HG02763 (cell line): Measurements from ENCODE around the gene LCLAT1.
"Not testable (repeated sequence)": the region's sequence is repeated elsewhere in the genome, so short reads cannot be mapped to it uniquely, and the experiment has no call there.

Experiments used
- ATAC-seq: cut with Tn5 transposase; IDR thresholded peaks from one replicate; pipeline ENCODE4 v1.9.1; 2021; ENCODE audit warnings: mild to moderate bottlenecking, moderate library complexity; ENCODE audit not compliant: unreplicated experiment

Gene LCLAT1

DNA sequence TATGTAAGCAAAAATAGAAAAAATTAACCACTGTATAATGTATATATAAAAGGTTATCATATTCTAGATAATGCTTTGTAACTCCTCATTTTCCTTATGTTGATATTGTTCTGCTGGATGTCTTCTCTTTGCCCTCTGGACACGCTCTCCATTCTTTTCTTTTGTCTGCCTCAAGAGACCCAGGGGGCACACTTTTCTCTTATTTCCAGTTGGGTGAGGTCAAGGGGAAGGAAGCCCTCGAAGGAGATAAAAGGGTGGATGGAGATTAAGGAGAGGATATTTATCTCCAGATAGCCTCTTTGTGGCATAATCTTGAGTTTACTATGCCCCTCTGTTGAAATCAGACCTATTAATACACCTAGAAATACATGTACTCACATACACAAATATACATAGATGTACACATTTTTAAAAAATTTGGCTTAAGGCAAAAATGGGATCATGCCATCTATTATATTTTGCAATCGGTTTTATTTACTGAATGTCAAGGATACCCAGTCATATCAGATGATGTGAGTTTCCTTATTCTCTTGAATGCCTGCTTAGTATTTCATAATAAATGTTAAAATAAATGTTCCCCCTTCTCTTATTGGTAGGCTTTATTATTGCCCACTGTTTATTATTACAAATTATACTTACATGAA, 65.3 kb downstream of the LCLAT1 start:
- ATAC-seq: no peak

DNA sequence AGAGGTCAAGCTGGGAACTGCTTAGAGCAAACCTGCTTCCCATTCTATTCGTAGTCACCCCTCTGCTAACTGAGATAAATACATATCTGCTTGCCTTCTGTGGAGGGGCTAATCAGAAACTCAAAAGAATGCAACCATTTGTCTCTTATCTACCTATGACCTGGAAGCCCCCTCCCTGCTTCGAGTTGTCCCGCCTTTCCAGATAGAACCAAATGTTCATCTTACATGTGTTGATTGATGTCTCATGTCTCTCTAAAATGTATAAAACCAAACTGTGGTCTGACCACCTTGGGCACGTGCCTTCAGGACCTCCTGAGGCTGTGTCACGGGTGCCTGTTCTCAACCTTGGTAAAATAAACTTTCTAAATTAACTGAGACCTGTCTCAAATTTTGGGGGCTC, 66.6 kb downstream of the LCLAT1 start:
- ATAC-seq: not testable (repeated sequence)

DNA sequence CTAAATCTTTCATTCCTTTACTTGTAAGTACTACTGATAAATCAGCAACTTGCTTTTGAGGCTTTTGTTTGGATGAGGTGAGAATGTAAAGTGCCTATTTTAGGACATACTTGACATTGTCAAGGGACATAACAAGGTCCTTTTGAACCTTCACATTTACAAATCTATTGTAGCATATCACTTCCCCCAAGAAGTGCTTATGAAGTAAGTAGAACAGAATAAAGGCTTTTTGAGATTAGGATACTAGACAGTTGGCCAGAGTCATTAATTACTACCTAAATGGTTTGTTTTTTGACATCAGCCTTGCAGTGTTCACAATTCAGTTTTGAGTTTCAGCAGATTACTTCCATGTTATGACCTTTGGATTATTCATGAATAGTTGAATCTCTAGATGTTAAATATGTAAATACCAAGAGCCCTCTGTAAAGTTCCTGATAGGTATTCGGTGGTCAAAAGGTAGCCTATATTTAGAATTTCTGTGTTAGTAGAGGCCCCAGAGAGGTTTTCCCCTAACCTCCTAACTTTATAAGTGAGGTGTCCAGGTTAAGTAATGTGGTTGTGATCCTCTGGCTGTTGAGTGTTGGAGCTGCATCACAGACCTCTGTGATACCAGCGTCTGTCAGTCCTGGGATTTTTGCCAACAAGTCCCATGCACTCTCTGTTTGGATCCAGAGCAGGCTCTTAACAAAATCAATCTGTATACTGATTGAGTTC, 67.2 kb downstream of the LCLAT1 start:
- ATAC-seq: no peak

DNA sequence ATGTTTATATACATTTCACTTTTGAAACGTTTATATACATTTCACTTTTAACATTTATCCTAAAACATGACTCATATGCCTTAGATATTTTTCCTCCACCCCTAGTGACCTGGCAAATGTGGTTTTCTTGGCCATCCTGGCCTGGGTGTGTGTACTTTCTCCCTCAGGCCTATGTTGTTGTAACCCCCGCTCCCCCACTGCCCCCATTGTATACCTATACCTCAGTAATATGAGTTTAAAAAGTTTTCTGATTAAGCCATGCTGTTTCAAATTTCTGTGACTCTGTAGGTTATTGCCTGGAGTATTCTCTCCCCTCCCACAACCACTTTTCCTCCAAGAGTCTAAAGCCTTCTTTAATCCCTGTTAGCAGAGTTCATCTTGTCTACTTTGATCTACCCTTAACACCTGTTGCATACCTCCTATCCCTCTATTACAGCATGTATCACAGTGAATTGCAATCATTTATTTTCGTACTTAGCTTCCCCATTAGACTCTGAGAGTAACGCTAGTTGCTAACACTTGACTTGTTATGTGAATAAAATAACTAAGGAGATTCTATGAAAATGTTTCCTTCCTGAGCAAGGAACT, 67.9 kb downstream of the LCLAT1 start:
- ATAC-seq: no peak

GRCh38 chr2:30516166-30516565, 69.1 kb downstream of the LCLAT1 start:
- no peak for ATAC-seq

DNA sequence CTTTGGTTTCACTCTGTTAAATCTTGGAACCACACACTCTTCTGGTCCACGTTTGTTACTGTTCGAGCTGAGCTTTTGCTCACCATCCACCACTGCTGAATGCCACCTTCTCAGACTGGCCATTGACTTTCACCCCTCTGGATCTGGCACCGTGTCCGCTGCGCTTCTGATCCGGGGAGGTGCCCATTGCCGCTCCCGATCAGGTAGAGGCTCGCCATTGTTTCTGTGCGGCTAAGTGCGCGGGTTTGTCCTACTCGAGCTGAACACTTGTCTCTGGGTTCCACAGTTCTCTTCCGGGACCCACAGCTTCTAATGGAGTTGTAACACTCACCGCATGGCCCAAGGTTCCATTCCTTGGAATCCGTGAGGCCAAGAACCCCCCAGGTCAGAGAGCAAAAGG, 72.8 kb downstream of the LCLAT1 start:
- no peak for ATAC-seq

DNA sequence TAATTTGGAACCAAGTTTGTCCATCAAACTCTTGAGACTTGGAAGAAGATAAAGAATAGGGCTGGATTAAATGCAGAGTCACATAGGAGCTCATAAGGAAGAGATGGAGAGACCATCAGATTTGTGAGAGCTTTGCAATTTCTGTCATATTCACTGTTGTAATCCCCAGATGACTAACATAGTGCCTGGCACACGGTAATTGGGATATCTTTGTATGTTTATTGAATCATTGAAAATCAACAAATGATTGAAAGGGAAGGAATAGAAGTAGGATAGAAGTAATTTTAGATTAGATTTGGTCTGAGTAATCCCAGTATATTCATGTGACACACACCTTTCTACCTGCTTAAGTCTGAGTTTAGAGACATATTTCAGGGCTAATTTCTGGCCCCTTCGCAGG, 75.4 kb downstream of the LCLAT1 start:
- ATAC-seq: no peak

GRCh38 chr2:30527411-30527810, 80.4 kb downstream of the LCLAT1 start:
- no peak for ATAC-seq

DNA sequence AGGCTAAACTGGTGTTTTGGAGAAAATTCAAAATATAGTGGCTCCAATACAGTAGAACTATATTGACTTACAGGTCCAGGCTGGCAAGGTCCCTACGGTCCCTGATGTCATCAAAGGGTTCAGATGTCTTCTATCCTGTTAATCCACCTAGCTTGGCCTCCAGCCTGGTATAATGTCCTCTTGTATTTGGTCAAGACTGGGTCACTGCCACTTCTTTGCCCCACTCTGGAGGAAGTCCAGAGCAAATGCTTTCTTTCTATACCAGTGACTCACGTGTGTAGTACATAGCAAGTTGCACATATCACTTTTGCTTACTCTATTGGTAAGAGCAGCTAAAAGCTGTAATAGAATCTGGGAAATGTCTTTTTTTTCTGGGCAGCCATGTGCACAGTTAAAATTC, 80.8 kb downstream of the LCLAT1 start:
- ATAC-seq: no peak

- ATAC-seq: no peak
Observed at GRCh38 chr2:30530346-30530745, 83.3 kb downstream of the LCLAT1 start.

DNA sequence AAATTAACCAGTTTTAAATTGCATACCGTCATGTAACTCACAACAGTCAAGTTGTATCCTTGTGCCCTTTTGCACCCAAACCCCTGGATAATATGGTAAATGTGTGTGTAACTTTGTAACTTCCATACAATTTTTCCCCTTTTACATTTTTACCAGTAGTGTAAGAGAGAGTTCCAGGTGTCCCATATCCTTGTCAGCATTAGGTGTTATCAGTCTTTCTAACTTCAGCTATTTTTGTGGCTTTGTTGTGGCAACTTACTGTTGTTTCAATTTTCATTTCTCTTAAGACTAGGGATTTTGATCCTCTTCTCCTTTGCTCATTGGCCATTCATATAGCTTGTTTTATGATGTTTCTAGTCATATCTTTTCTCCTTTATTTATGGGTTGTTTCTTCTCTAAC, 94.6 kb downstream of the LCLAT1 start:
- ATAC-seq: no peak

DNA sequence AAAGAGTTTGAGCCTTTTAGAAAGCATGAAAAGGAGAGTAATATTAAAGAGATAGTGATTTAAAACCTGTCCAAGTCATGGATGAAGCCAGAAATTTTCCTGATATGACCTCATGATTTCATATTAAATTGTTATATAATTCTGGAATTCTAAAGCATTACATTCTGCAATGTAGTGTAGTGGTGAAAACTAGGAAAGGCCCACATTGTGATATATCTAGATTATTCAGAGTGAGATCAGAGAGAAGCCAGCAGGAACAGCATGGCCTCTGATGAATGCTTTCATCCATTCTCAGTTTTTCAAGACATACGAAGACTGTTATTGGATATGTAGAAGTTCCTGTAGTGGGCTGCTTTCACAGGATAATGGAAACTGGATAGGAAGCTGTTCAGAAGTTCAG, 98.8 kb downstream of the LCLAT1 start:
- no peak for ATAC-seq

- no peak for ATAC-seq
Observed at GRCh38 chr2:30548386-30548785, 101.3 kb downstream of the LCLAT1 start.

DNA sequence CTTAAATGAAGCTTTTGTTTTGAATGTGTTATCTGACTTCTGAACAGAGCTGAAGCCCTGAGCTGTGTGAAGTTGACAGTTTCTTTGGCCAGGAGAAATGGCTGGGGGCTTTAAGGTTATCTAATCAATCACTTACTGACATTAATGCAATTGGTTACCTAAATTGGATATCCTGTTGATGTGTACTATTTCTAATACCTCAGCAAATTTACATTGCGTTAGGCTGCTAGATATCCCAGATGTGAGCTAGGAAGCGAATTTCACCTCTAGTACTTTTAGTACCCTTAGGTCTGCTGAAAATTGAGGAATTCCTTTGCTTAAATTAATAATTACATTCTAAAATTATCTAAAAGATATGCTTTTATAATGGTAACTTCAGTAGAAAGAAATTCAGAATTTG, 102.0 kb downstream of the LCLAT1 start:
- no peak for ATAC-seq

- ATAC-seq: no peak
Observed at GRCh38 chr2:30559544-30560275, 112.7 kb downstream of the LCLAT1 start.

DNA sequence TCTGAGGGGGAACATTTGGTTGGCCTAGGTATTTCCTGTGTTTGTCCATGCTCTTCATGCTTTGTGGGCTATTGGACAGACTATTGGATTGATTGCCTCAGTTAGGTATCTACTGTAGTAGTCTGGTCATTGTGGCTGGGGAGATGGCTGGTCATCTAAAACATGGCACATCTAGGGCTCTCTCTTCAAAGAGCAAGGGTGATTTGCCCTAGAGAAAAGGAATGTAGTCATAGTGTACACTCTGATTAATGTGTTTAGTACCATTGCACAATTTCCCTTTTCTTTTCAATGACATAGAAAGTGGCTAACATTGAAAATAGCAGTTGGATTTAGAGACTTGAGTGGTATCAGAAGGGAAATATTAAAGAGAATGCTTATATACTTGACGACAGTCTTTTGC, 114.3 kb downstream of the LCLAT1 start:
- ATAC-seq: no peak

DNA sequence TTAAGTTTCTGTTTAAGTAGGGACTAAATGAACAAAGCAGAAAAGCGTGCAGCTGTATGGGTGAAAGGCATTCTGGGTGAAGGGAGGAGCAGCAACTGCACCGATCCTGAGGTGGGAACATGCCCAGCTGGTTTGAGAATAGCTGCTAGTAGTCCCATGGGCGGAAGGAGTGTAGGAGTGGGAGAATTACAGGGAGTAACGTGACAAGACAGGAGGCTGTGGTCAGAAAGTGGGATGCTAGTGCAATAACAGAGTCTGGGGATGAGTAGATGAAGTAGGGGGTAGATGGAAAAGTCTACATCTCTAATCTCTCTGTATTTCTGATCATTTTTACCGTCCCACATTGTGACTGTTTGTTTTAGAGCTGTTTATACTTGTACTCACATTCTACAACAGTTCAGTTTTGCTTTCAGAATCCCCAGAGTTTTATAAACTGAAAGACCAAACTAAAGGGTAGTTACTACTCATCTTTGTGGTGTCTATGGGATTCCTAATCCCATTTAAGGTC, 118.9 kb downstream of the LCLAT1 start:
- ATAC-seq: no peak

DNA sequence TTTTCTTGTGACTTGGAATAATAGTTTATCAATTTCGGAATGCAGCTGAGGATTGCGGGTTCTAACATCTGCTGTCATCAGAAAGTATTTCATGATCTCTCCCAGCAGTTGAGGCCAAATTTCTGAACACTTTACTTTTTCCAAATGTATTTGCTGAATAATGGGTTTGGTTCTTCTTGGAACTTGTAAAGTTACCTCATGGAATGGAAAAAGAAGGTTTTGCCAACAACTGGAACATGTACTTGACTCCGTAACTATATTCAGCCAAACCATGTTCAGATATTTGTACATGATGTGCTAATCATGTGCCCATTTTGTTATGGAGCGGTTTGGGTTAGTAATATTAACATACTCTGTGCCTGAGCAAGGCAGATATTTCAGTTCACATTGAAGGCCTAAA, 119.6 kb downstream of the LCLAT1 start:
- ATAC-seq: no peak

DNA sequence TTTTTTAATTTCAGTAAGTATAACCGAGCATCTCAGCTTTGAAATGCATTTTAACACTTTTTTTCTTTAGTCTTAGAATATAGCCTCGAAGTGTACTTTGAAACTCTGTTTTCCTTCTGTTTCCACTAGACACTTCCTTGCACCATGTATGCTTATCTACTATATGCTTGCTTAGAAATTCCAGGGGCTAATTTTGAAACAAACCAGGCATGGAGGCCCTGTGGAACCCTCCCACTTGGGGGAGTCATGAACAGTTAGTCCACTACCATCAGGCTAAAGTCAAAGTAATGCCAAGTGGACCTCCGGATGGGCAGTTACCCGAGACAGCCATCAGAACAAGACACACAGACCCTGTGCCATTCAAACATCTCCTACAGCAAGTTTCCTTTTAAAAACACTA, 120.3 kb downstream of the LCLAT1 start:
- no peak for ATAC-seq

DNA sequence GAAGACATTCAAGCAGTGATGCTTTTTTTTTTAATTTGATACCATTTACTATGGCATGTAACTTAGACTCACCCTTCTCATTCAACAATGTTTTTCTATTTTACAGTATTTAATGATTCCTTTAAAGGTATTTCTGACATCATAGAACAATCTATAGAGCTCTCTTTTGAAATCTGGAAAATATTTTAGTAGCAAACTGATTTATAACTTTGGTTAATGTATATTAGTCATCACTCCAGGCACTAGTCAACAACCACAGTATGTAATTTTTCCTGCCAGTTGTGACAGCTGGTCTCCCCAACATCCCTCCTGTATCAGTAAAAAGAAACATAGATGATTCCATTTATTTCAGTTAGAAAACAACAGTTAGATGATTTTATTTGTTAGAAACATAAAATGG, 122.9 kb downstream of the LCLAT1 start:
- ATAC-seq: no peak

GRCh38 chr2:30577151-30577550, 130.1 kb downstream of the LCLAT1 start:
- ATAC-seq: no peak

DNA sequence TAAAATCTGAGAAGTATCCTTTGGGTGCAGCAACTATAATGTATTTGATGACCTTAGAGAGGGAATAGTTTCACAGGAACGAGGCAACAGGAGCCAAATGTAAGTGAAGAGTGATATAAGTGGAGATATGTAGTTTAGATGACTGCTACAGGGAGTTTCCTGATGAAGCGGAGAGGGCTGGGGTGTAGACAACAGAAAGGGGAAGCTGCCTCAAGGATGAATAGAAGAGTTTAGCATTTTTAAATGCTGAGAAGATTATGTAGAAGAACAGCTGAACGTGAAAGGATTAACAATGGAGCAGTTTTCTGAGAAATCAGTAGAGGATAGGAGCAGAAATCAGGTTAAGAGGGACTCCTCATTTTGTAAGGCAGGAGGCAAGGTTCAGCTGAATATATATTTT, 133.3 kb downstream of the LCLAT1 start:
- no peak for ATAC-seq
